GM04503 (cell line): Measurements from ENCODE around the gene FLYWCH1.

Experiments used
- DNase-seq: peaks from one replicate; pipeline ENCODE4 v3.0.0-alpha.2; 2012; ENCODE audit warnings: low read depth

The FLYWCH1 gene

DNA sequence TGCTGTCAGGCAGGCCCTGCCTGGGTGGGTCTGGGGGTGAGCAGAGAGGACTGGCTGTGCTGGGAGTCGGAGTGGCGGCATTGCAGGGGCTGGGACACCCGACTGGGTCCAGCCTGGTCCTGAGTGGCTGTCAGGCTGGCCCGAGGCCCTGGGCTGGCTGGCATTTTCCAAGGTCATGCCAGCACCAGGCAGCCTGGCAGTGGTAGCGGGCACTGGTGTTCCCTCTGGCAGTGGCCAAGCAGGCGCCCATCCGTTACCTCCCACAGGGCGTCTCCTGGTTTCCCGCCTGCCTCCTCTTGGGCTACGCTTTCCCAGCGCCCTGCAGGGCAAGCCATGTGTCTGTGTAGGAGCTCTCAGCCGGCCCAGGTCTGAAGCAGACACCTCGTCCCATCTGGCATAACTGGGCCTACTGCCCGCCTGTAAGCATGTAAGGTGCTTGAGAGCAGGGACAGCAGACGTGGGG is 74.2 kb downstream of the FLYWCH1 start:
- DNase-seq = no peak

DNA sequence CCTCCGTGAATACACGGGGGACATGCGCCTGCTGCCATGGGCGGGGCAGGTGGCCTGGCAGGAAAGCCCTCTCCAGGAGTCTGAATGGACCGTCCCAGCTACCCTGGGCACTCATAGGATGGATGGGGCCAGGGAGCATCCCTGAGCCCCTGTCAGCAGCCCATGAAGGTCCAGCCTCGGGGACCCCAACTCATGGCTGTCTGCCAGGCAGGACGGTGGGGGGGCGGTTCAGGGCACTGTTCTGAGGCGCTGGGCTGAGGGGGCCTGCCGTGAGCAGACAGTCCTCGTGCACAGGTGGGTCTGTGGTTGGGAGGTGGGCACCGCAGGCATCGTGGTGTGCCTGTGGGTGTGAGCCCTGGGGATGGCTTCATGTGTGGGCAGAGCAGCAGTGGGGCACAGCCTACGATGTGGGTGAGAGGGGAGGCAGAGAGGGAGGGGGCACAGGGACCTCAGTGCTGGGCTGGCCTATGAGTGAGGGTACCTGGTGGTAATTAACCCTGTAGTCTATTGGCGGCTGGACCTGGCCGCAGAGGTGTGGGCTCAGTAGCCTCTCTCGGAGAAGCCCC is 75.0 kb downstream of the FLYWCH1 start:
- DNase-seq = no peak

DNA sequence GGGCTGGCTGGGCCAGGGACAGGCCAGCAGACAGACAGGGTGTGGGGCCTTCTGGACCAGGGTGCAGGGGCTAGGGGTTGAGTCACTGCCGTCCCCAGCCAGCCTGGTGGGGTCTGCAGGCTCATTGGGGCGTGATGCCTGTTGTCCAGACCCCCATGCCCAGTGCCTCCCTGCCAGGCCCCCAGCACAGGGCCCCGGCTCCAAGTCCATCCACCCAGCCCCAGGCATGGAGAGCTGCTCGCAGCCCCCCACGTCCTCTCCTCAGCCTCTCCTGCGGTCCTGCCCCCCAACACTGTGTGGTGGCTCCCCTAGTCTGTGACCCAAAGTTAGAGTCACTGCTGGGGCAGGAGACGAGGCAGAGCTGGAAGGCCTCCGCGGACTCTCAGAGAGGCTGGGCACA is 75.6 kb downstream of the FLYWCH1 start:
- no peak for DNase-seq

DNA sequence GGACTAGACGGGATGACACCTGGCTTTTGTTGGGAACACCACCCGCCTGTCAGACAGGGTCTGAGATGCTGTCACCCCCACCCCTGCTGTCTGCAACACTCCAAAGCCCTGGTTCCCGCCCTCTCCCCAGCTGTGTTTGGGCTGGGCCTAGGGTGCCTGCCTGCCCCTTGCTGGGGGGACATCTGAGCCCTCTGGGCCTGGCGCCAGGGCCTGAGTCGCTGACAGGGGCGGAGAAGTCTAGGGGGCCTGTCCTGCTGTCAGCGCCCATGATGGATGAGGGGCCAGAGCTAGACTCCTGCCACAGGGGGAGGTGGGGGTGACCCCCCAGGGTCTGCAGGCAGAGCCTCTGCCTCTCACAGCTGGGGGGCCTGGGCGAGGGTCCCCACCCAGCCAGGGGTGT is 76.1 kb downstream of the FLYWCH1 start:
- DNase-seq = no peak

DNA sequence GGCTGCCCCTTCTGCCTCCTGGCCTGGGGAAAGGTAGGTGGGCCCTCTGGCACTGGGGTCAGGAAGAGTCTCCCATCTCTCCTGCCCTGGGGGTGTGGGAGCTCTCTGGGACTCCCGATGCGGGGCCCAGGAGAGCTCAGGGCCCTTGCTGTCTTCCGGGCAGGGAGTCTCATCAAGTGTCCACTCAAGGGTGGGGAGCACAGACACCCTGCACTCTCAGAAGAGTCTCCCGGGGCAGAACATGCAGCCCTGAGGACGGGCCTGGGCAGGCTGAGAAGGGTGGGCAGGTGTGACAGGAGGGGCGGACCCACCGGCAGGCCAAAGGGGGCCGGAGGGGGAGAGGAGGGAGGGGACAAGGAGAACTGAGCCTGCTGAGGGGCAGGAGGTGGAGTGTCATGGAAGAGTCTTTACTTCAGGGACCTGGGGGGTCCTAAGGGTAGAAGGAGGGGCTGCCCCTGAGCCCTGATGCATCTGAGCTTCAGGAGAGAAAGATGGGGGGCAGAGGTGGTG is 76.9 kb downstream of the FLYWCH1 start:
- no peak for DNase-seq

DNA sequence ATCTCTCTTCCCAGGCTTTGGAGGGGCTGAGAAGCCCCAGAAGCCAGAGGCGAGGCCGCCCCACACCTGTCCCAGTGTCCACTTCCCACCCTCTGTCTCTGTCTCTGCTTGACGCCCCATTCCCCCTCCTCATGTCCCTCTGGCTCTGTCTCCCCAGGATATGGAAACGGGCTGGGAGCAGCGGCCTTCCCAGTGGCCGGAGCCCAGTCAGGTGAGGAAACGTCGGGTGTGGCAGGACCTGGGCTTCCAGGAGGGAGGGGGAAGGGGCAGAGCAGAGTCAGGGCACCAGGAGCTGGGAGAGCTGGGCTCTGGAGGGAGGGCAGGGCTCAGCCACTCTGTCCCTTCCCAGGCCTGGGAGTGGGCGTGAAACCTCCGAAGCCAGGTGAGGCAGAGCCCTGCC is 79.2 kb downstream of the FLYWCH1 start:
- no peak for DNase-seq

DNA sequence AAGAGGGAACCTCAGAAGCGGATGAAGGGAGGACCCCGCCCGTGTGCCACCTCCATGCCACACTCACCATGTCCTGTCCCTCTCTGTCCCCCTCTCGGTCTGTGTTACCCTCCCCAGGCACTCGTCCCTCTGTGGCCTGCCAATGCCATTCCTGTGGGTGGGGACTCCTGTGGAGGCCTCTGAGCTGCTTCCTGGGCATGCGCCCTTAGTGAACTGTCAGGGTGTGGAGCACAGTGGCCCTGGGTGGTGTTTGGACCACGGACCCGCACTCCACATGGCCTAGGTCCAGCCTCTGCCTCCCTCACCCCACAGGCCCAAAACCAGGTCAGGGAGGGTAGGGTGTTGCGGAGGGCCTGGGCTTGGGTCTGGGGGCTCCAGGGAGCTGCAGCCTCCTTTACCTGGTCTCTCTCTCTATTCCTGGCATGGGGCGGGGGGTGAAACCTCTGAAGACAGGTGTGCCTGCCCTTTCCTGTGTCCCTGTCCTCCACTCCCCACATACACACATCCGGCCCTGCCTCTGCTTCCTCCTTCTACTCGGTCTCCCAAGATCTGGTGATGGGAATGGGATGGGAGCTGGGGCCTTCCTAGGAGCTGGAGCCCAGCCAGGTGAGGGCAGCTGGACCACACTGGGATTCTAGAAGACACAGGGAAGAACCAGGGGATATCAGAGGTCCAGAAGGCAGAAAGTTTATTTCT is 80.0 kb downstream of the FLYWCH1 start:
- DNase-seq = no peak

DNA sequence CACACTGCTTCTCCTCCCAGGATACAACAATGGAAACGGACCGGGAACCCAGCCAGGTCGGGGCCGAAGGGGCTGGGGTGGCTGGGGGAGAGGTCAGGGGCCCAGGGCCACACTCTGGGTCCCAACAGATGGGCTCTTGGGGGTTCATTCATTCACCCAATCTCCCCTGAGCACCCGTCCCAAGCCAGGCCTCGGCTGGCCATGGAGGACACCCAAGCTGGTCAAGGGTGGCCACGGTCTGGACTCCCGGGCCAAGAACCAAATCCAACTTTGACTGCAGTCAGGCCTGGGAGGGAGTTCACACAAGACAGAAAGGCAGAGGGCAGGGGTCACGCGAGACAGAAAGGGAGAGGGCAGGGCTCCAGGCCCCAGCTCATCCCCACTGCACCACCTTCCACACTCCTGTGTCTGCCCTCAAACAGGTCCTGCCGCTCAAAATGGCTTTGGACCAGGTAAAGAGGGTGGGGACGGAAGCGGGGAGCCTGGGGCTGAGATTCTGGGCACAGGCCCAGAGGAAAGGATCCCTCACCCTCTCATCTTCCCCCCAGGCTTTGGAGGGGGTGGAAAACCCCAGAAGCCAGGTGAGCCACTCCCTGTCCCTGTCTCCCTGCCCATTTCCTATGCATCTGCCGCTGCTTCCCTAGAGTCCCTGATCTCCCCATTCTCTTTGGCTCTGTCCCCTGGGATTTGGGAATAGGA is 80.8 kb downstream of the FLYWCH1 start:
- no peak for DNase-seq

DNA sequence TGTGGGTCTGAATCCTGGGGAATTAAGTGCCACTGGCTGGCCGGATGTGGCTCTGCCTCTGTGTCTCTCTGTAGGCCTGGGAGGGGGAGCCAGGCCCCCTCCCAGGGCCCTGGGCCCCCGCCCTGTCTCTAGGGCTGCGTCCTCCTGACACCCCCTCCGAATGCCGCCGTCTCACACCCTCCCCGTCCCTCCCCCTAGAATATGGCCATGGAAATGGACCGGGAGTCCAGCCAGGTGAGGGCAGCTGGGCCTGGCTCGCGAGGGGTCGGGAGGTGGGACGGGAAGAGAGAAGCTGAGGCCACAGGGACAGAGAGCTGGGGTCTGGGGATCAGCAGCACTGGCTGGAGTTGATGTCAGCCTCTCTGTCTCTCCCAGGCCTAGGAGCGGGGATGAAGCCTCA is 84.6 kb downstream of the FLYWCH1 start:
- DNase-seq = no peak

DNA sequence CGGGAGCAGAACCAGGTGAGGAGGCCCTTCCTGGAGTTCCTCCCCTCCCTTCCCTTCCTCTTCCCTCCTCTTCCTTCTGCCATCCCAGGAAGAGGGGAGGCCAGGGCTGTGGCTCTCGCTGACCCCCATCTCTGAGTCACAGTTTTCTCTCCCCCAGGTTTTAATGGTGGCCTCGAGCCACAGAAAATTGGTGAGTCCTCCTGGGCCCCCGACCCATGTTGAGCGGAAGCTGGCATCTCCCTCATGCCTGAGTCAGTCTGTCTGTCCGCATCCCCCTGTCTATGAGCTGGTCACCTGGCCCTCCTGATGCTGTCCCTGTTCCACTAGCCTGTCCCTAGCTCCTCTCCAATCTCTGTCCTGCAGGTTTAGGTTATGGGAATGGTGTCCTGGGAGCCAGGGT is 88.2 kb downstream of the FLYWCH1 start:
- no peak for DNase-seq

DNA sequence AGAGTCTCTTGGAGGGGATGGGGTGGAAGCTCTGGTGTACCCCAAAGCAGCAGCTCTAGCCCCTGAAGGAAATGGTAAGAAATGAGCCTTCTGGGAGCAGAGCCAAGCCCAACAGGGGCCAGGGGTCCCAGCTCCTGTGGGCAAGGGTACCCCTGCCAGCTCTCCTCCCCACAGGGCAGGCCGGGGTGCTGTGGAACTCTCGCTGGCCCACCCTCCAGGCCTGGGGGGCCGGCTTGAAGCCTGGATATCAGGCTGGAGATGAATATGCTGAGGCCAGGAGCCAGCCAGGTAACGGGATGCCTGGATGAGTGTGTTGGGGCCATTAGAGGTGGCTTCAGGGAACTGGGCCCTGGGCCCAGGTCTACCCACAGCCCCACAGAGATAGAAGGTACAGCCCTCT is 88.8 kb downstream of the FLYWCH1 start:
- DNase-seq = no peak
